ENCODE measurements around the gene TRIM27. TPM values are rescaled to one million over a fixed set of nuclear protein-coding genes. Genes with fewer than 3 reads are reported as not detected.

The TRIM27 gene
- total RNA-seq, 1 donor from 2014 or later, result 78.0 TPM

DNA sequence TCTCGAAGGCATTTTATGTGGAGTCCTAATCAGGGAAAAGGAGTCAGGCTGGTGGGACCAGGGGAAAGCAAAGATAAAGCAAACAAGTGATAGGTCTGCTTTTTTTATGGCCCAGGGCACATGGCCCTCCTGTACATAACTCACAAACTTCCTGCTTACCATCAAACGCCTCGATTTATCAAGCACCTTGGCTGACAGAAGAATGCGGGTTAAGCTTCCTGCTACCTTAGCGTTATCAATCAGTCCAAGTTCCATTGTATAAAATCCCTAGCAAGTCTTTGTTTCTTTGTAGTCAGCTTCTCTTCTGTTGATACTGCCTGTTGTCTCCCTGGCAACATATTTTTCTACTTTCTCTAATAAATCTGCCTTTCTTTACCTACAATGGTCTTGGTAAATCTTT, 4.1 kb upstream of the TRIM27 start:
- Mint-ChIP-seq H3K4me3 (peak overlapping the region; percentile 62), H3K4me1 (ENCODE audit: unreplicated experiment) (peaks cover 6% of the 10 kb centered on the region), H3K36me3 (no peaks in the 10 kb centered on the region), H3K27ac (peak overlapping the region; percentile 84), H3K9me3 (no peaks in the 10 kb centered on the region), H3K27me3 (no peaks in the 10 kb centered on the region)
- TF ChIP-seq, protein P1, sequence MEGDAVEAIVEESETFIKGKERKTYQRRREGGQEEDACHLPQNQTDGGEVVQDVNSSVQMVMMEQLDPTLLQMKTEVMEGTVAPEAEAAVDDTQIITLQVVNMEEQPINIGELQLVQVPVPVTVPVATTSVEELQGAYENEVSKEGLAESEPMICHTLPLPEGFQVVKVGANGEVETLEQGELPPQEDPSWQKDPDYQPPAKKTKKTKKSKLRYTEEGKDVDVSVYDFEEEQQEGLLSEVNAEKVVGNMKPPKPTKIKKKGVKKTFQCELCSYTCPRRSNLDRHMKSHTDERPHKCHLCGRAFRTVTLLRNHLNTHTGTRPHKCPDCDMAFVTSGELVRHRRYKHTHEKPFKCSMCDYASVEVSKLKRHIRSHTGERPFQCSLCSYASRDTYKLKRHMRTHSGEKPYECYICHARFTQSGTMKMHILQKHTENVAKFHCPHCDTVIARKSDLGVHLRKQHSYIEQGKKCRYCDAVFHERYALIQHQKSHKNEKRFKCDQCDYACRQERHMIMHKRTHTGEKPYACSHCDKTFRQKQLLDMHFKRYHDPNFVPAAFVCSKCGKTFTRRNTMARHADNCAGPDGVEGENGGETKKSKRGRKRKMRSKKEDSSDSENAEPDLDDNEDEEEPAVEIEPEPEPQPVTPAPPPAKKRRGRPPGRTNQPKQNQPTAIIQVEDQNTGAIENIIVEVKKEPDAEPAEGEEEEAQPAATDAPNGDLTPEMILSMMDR (conservative IDR thresholded peaks at IDR 0.05), result no peak
- DNase-seq (ENCODE audit: extremely low spot score, unreplicated experiment), result no peak

DNA sequence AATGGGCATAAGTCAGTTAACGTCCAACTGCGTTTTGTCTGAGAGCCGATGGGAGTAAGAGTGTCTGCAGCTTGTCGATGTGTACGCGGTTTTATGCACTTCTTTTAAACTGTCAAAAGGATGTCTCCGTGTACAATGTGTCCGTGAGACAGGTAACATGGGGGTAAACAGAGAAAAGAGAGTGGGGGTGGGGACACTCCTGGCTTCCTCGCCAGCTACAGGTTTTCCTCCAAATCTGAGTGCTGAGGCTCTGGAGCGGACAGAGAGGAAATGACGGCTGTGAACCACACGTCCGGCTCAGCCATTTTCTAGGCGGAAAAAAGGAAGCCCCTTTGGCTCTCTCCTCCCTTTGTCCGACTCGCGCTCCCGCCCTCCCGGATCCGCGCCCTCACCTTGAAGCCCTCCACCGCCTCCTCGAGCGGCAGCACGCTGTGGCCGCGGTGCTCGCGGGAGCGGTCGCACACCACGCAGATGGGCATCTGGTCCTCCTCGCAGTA, 916 bp downstream of the TRIM27 start:
- no peak for DNase-seq (ENCODE audit: extremely low spot score, unreplicated experiment)
- Mint-ChIP-seq H3K27ac (peak overlapping the region; percentile 98), H3K9me3 (no peaks in the 10 kb centered on the region), H3K27me3 (no peaks in the 10 kb centered on the region), H3K4me3 (peak overlapping the region; percentile 97), H3K36me3 (peaks cover 40% of the 10 kb centered on the region), H3K4me1 (ENCODE audit: unreplicated experiment) (peaks cover 16% of the 10 kb centered on the region)
- TF ChIP-seq, protein P1 (conservative IDR thresholded peaks at IDR 0.05), result no peak

DNA sequence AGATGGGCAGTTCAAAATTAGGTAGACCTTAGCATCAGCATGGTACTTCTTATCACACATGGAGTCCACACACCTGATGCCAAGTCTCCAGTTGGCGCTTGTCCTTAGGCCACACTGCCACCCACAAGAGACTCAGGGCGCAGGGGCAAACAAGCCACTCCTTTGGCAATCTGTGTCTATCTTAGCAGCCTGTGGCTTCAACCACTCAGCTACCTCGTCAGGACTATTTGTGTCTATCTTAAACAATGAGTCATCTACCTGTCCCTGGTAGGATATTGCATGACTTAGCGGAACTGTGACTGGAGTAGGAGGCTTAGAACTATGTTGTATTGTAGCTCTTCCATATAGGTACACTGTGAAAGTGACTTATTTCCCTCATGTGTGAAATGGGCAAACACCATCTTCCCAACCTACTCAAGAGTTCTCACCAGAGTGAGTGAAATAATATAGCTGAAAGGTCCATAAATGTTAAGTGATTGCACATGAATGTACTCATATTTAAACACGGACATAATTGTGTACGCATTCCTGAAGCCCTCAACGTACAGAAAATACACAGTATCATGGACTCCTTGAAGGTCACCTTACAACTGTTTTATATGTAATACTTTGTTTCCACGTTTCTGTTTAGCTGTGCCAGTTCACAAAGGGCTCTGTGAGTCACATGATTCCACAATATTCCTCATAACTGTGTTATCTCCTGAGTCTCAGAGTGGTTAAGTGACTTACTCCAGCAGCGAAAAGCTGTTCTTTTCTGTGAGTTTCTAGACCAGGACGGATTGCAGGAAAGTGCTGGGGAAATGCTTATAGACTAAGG, 1.6 kb downstream of the TRIM27 start:
- Mint-ChIP-seq H3K27ac (peak overlapping the region; percentile 98), H3K4me3 (peak overlapping the region; percentile 97), H3K36me3 (peaks cover 45% of the 10 kb centered on the region), H3K4me1 (ENCODE audit: unreplicated experiment) (peaks cover 14% of the 10 kb centered on the region), H3K27me3 (no peaks in the 10 kb centered on the region), H3K9me3 (no peaks in the 10 kb centered on the region)
- DNase-seq (ENCODE audit: extremely low spot score, unreplicated experiment), result no peak
- TF ChIP-seq, protein P1 (conservative IDR thresholded peaks at IDR 0.05), result no peak

DNA sequence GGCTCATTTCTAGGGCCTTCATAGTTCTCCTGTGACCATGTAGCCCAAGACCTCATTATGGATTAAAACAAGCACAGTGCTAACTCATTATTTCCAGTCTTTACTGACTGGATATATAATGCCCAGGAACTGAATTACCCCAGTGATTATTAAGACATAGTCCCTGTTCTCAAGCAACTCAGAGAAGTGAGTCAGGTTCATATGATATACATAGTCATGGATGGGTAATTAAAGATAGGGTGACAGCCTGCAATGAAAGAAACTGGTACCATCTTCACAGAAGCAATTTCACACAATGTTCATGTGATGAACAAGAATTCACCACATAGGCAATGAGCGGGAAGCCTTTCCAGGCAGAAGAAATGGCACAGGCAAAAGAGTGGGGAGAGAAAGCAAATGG, 3.5 kb downstream of the TRIM27 start:
- no peak for DNase-seq (ENCODE audit: extremely low spot score, unreplicated experiment)
- H3K36me3 Mint-ChIP-seq, result peaks cover 48% of the 10 kb centered on the region
- TF ChIP-seq, protein P1 (conservative IDR thresholded peaks at IDR 0.05), result no peak
- H3K4me1 Mint-ChIP-seq (ENCODE audit: unreplicated experiment), result peaks cover 14% of the 10 kb centered on the region
- no peaks in the 10 kb centered on the region for H3K27me3 Mint-ChIP-seq
- no peaks in the 10 kb centered on the region for H3K9me3 Mint-ChIP-seq
- H3K4me3 Mint-ChIP-seq, result peak overlapping the region; percentile 57
- H3K27ac Mint-ChIP-seq, result no peak overlapping the region

DNA sequence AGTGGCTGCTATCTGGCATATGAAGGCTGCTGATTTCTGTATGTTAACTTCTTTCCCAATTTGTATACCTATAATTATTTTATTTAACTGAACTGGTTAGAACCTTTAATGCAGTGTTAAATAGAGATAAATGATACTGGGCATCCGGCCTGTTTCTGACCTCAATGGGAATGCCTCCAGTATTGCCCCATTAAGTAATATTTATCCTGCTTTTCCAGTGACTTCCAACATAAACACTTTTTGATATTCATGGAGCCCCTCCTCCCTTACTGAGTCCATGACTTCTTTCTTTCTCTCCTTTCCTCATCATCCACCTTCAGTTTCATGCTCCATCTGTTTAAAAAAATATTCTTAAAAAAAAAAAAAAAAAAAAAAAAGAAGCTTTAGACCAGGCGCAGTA, 8.8 kb downstream of the TRIM27 start:
- no peak for DNase-seq (ENCODE audit: extremely low spot score, unreplicated experiment)
- Mint-ChIP-seq H3K9me3 (no peaks in the 10 kb centered on the region), H3K27me3 (no peaks in the 10 kb centered on the region), H3K27ac (no peak overlapping the region), H3K36me3 (peaks cover 36% of the 10 kb centered on the region), H3K4me1 (ENCODE audit: unreplicated experiment) (peaks cover 4% of the 10 kb centered on the region), H3K4me3 (no peak overlapping the region)
- TF ChIP-seq, protein P1 (conservative IDR thresholded peaks at IDR 0.05), result no peak
